Astrocyte of the hippocampus (primary cell): ENCODE results near the gene LPAR5.

ENCODE experiments used
- DNase-seq: peaks from one replicate; pipeline ENCODE4 v3.0.0; 2011; ENCODE audit warnings: low read depth, low spot score

Gene LPAR5

GRCh38 chr12:6638305-6638704 lies 2.5 kb upstream of the LPAR5 start:
- no peak for DNase-seq

GRCh38 chr12:6635375-6635855 lies 344 bp downstream of the LPAR5 start:
- no peak for DNase-seq

GRCh38 chr12:6632026-6632983 lies 3.5 kb downstream of the LPAR5 start:
- no peak for DNase-seq

- DNase-seq, result no peak
Observed at GRCh38 chr12:6631549-6631961, 4.2 kb downstream of the LPAR5 start.

GRCh38 chr12:6630736-6631135 lies 5.0 kb downstream of the LPAR5 start:
- no peak for DNase-seq

GRCh38 chr12:6627616-6628015 lies 8.1 kb downstream of the LPAR5 start:
- no peak for DNase-seq

GRCh38 chr12:6626654-6627283 lies 9.0 kb downstream of the LPAR5 start:
- no peak for DNase-seq

GRCh38 chr12:6620885-6621274 lies 14.9 kb downstream of the LPAR5 start:
- DNase-seq, result no peak

GRCh38 chr12:6620137-6620884 lies 15.4 kb downstream of the LPAR5 start:
- DNase-seq, result peak; percentile 78

- no peak for DNase-seq
Observed at GRCh38 chr12:6618483-6619225, 17.1 kb downstream of the LPAR5 start.

- DNase-seq, result no peak
Observed at GRCh38 chr12:6615802-6616201, 20.0 kb downstream of the LPAR5 start.

GRCh38 chr12:6614513-6615172 lies 21.1 kb downstream of the LPAR5 start:
- DNase-seq, result no peak

- peak; percentile 95 for DNase-seq
Observed at GRCh38 chr12:6613776-6614512, 21.8 kb downstream of the LPAR5 start.

GRCh38 chr12:6613015-6613775 lies 22.6 kb downstream of the LPAR5 start:
- DNase-seq, result peak; percentile 88

- DNase-seq, result no peak
Observed at GRCh38 chr12:6612652-6613014, 23.1 kb downstream of the LPAR5 start.

- DNase-seq, result no peak
Observed at GRCh38 chr12:6612247-6612646, 23.5 kb downstream of the LPAR5 start.

- no peak for DNase-seq
Observed at GRCh38 chr12:6608592-6609281, 27.0 kb downstream of the LPAR5 start.

GRCh38 chr12:6607751-6608591 lies 27.8 kb downstream of the LPAR5 start:
- DNase-seq, result peak; percentile 36
